ENCODE measurements around the gene TAF1D. TPM values are rescaled to one million over a fixed set of nuclear protein-coding genes. Genes with fewer than 3 reads are reported as not detected.

Gene TAF1D
- total RNA-seq, 1 experiment from 2014 or later: 158 TPM

DNA sequence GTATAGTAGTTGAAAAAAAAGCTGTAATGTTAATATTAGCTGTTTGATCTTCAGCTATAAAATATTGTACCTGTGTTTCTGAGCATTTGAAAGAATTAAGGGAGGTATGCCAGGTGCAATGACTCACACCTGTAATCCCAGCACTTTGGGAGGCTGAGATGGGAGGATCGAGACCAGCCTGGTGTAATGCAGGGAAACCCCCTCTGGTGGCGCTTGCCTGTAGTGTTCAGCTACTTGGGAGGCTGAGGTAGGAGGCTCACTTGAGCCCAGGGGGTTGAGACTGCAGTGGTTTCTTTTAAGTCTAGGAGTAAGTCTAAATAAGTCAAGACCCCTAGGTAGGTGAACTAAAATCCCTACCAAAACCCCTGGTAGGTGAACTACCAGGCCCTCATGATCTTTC, 37.1 kb downstream of the TAF1D start:
- no peak overlapping the region for H3K4me2 ChIP-seq
- no peaks in the 10 kb centered on the region for H3K27me3 ChIP-seq (ENCODE audit: insufficient read depth, low read depth)
- DNase-seq: no peak
- H3F3A ChIP-seq (ENCODE audit: insufficient read depth, low read depth): peaks cover 4% of the 10 kb centered on the region; the same call in 1 of the 2 replicates
- H2AFZ ChIP-seq: no peak overlapping the region
- intact Hi-C loops (cut with micrococcal nuclease; ENCODE audit: unreplicated experiment): no loop called here
- ChIA-PET CTCF (no interaction called here), POLR2A (ENCODE audit: unreplicated experiment) (no interaction called here)
- H3K9me3 ChIP-seq (ENCODE audit: insufficient read depth, low read depth): no peaks in the 10 kb centered on the region; the same call in 1 of the 2 replicates
- 0 out of 2 replicates have a peak, but pooled peaks cover 3% of the 10 kb centered on the region for H3K79me2 ChIP-seq (ENCODE audit: low read depth)
- H3K36me3 ChIP-seq (ENCODE audit: low read depth): peaks cover 53% of the 10 kb centered on the region
- peaks cover 3% of the 10 kb centered on the region; the same call in 1 of the 2 replicates for H4K20me1 ChIP-seq (ENCODE audit: insufficient read depth)
- H3K27ac ChIP-seq: no peak overlapping the region
- no TSS peak for BruUV-seq (replicated peaks)
- H3K4me3 ChIP-seq: no peak overlapping the region
- no peaks in the 10 kb centered on the region for H3K4me1 ChIP-seq (replicated peaks; ENCODE audit: insufficient read depth)
- H3K9me2 ChIP-seq (ENCODE audit: insufficient read depth): no peaks in the 10 kb centered on the region
- TF ChIP-seq, protein P1, sequence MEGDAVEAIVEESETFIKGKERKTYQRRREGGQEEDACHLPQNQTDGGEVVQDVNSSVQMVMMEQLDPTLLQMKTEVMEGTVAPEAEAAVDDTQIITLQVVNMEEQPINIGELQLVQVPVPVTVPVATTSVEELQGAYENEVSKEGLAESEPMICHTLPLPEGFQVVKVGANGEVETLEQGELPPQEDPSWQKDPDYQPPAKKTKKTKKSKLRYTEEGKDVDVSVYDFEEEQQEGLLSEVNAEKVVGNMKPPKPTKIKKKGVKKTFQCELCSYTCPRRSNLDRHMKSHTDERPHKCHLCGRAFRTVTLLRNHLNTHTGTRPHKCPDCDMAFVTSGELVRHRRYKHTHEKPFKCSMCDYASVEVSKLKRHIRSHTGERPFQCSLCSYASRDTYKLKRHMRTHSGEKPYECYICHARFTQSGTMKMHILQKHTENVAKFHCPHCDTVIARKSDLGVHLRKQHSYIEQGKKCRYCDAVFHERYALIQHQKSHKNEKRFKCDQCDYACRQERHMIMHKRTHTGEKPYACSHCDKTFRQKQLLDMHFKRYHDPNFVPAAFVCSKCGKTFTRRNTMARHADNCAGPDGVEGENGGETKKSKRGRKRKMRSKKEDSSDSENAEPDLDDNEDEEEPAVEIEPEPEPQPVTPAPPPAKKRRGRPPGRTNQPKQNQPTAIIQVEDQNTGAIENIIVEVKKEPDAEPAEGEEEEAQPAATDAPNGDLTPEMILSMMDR (conservative IDR thresholded peaks at IDR 0.05): 0 out of 2 replicates have a peak, but pooled peaks have one; percentile 25
- TF ChIP-seq EZH2 (IDR thresholded peaks at IDR 0.05; ENCODE audit: low read depth): no peak

DNA sequence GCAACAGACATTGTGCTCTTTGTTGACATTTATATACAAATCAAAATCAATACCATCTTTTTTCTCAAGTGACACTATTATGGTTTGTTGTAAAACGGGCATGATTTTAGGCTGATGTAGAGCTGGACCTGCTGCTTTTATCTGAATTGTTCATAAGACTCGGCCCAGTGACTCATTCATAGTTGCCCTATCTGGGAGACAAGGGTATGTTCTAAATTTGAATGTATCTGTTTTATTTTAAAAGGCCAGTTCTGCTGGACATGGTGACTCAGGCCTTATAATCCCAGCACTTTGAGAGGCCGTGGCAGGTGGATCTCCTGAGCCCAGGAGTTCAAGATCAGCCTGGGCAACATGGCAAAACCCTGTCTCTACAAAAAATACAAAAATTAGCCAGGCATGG, 40.5 kb downstream of the TAF1D start:
- H2AFZ ChIP-seq: no peak overlapping the region
- intact Hi-C loops (cut with micrococcal nuclease; ENCODE audit: unreplicated experiment): no loop called here
- H3K27ac ChIP-seq: no peak overlapping the region
- POLR2A ChIA-PET (ENCODE audit: unreplicated experiment): no interaction called here
- no peaks in the 10 kb centered on the region for H3K9me2 ChIP-seq (ENCODE audit: insufficient read depth)
- TF ChIP-seq, protein P1 (conservative IDR thresholded peaks at IDR 0.05): no peak
- TF ChIP-seq EZH2 (IDR thresholded peaks at IDR 0.05; ENCODE audit: low read depth): no peak
- no peaks in the 10 kb centered on the region for H3K9me3 ChIP-seq (ENCODE audit: insufficient read depth, low read depth)
- no peak overlapping the region for H3K4me3 ChIP-seq
- no peaks in the 10 kb centered on the region for H3F3A ChIP-seq (ENCODE audit: insufficient read depth, low read depth)
- H3K36me3 ChIP-seq (ENCODE audit: low read depth): peaks cover 67% of the 10 kb centered on the region
- DNase-seq: no peak
- peaks cover 3% of the 10 kb centered on the region; the same call in 1 of the 2 replicates for H4K20me1 ChIP-seq (ENCODE audit: insufficient read depth)
- BruUV-seq (replicated peaks): no TSS peak
- H3K4me1 ChIP-seq (replicated peaks; ENCODE audit: insufficient read depth): no peaks in the 10 kb centered on the region
- H3K4me2 ChIP-seq: no peak overlapping the region
- no peaks in the 10 kb centered on the region for H3K27me3 ChIP-seq (ENCODE audit: insufficient read depth, low read depth)
- CTCF ChIA-PET: no interaction called here
- 0 out of 2 replicates have a peak, but pooled peaks cover 3% of the 10 kb centered on the region for H3K79me2 ChIP-seq (ENCODE audit: low read depth)

DNA sequence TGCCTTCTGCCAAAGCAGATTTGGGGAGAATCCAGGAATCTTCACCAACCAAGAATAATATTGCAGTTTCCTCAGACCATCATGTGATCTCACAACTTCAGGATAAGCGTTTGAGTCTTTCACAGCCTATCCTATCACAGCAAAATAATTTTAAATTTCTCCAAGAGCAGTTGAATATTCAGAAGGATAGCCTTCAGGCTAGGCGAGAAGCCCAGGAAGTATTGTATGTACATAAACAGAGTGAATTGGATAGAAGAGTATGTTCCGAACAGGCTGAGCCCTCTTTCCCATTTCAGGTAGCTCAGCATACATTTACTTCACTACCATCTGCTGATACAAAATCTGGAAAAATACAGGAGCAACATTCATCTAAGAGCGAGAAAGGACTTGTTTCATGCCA, 43.7 kb downstream of the TAF1D start:
- ChIA-PET CTCF (no interaction called here), POLR2A (ENCODE audit: unreplicated experiment) (no interaction called here)
- Histone ChIP-seq H2AFZ (no peak overlapping the region), H4K20me1 (ENCODE audit: insufficient read depth) (no peaks in the 10 kb centered on the region), H3K4me3 (no peak overlapping the region), H3K27me3 (ENCODE audit: insufficient read depth, low read depth) (no peaks in the 10 kb centered on the region), H3K9me2 (ENCODE audit: insufficient read depth) (no peaks in the 10 kb centered on the region), H3K27ac (no peak overlapping the region), H3K9me3 (ENCODE audit: insufficient read depth, low read depth) (no peaks in the 10 kb centered on the region), H3F3A (ENCODE audit: insufficient read depth, low read depth) (no peaks in the 10 kb centered on the region), H3K79me2 (ENCODE audit: low read depth) (0 out of 2 replicates have a peak, but pooled peaks cover 3% of the 10 kb centered on the region), H3K4me2 (no peak overlapping the region), H3K4me1 (replicated peaks; ENCODE audit: insufficient read depth) (no peaks in the 10 kb centered on the region), H3K36me3 (ENCODE audit: low read depth) (peaks cover 58% of the 10 kb centered on the region)
- BruUV-seq (replicated peaks): no TSS peak
- DNase-seq: no peak
- intact Hi-C loops (cut with micrococcal nuclease; ENCODE audit: unreplicated experiment): loop anchor here (10.0 kb wide), 1 partner anchor 97 kb away; no protein-coding TSS in a partner anchor
- no peak for TF ChIP-seq EZH2 (IDR thresholded peaks at IDR 0.05; ENCODE audit: low read depth)
- TF ChIP-seq, protein P1 (conservative IDR thresholded peaks at IDR 0.05): no peak

Data from PC-9 (cell line).